Prostate gland (tissue), 2 donors: ENCODE measurements around the gene UCN.

Experiments used
- CTCF ChIP-seq, 4 experiments: fragments of 200-600 bp in 2 of 4; fragments of 450-650 bp in 2 of 4; sonication (generic) in 2 of 4; IDR thresholded peaks; 1 replicate in 3 of 4; 2 replicates in 1 of 4; pipeline ENCODE4 v1.5.1; 2016 to 2019; ENCODE audit warnings: antibody characterized with exemption in 4 of 4, mild to moderate bottlenecking in 2 of 4, moderate library complexity in 2 of 4
- POLR2A ChIP-seq: fragments of 450-650 bp; IDR thresholded peaks from one replicate; pipeline ENCODE4 v1.6.1; 2016; ENCODE audit warnings: antibody characterized with exemption, mild to moderate bottlenecking
- POLR2AphosphoS5 ChIP-seq: sonication (generic); formaldehyde crosslinking; IDR thresholded peaks from one replicate; pipeline ENCODE4 v1.6.1; 2017; ENCODE audit warnings: antibody characterized with exemption

- TF ChIP-seq POLR2AphosphoS5 (no peak), POLR2A (no peak), CTCF (IDR thresholded peaks at IDR 0.05) (no peak)
These were observed 17.7 kb downstream of the UCN start for GRCh38 chr2:27290549-27290948.
